T-helper 1 cell (primary cell): ENCODE results near the gene CIDEC.
"Not testable (repeated sequence)": the region's sequence is repeated elsewhere in the genome, so short reads cannot be mapped to it uniquely, and the experiment has no call there.

ENCODE experiments used
- DNase-seq, 5 donors: peaks; one replicate each; pipeline ENCODE4 v3.0.0-alpha.2; 2012 to 2020

CIDEC gene

DNA sequence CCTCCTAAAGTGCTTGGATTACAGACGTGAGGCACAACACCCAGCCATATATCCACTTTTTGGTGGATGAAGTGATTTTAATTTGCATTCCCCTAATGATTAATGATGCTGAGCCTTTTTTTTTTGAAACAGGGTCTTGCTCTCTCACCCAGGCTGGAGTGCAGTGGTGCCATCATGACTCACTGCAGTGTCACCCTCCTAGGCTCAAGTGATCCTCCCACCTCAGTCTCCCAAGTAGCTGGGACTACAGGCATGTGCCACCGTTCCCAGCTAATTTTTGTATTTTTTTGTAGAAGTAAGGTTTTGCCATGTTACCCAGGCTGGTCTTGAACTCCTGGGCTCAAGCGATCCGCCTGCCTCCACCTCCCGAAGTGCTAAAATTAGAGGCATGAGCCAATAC, 8.0 kb downstream of the CIDEC start:
- DNase-seq, result not testable (repeated sequence)

DNA sequence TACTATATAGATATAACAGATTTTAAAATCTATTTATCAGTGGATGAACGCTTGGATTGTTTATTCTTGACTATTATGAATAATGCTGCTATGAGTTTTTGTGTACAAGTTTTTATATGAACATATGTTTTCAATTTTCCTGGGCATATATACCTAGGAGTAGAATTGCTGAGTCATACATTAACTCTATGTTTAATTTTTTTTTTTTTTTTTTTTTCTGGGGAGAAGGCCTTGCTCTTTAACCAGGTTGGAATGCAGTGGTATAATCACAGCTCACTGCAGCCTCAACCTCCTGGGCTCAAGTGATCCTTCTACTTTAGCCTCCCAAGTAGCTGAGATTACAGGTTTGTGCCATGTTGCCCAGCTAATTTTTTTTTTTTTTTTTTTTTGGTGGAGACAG, 9.1 kb downstream of the CIDEC start:
- DNase-seq, result no peak

DNA sequence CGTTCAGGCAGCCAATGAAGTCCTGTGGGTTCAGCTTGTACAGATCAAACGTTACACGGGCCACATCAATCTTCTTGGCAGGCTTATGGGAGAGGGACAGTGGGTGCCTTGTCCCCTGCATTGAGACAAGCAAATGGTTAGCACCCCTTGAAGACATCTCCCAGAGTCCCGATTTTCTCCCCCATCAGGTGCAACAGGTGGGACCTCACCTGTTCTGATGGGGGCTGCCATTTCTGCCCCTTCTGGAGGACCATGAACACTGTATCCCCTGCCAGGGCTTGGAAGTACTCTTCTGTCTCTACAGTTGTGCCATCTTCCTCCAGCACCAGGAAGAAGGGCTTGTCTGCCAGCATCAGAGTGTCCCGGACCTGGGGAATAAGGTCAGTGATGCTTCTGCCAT, 10.1 kb downstream of the CIDEC start:
- DNase-seq, result no peak

- no peak for DNase-seq
Measured at GRCh38 chr3:9867106-9867505, 12.9 kb downstream of the CIDEC start.

DNA sequence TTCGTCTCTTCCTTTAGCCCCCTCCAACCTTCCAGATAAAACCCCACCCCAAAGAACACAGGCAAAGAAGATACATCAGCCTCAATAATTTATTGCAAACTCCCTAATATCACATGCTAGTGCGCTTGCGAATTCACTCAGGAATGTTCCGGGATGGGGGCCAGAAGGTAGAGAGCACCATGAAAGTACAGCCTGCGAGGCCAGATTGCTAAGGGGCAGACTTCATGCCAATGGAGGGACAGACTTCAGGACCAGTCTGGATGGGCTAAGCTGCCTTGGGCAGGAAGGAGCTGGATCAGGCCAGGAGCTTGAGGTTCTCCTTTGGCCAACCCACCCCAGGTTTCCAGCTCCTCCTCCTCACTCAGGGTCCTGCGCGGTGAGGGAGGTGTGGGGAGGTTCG, 13.4 kb downstream of the CIDEC start:
- no peak for DNase-seq

DNA sequence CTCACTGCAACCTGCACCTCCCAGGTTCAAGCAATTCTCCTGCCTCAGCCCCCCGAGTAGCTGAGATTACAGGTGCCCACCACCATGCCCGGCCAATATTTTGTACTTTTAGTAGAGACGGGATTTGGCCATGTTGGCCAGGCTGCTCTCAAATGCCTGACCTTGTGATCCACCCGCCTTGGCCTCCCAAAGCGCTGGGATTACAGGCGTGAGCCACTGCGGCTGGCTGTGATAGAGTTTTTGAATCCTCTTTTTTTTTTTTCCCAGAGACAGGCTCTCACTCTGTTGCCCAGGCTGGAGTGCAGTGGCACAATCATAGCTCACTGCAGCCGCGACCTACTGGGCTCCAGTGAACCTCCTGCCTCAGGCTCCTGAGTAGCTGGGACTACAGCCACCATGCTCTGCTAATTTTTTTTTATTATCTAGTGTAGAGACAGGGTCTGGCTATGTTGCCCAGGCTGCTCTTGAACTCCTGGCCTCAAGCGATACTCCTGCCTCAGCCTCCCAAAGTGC, 14.9 kb downstream of the CIDEC start:
- not testable (repeated sequence) for DNase-seq

- DNase-seq, result no peak
Measured at GRCh38 chr3:9864200-9864927, 15.7 kb downstream of the CIDEC start.

- no peak for DNase-seq
Measured at GRCh38 chr3:9863058-9863772, 16.8 kb downstream of the CIDEC start.

GRCh38 chr3:9862391-9863057, 17.5 kb downstream of the CIDEC start:
- peak in 1 of 5 donors; percentile 15 for DNase-seq

GRCh38 chr3:9861626-9862130, 18.4 kb downstream of the CIDEC start:
- DNase-seq, result no peak

- DNase-seq, result no peak
Measured at GRCh38 chr3:9861201-9861600, 18.9 kb downstream of the CIDEC start.

- no peak for DNase-seq
Measured at GRCh38 chr3:9859530-9860025, 20.5 kb downstream of the CIDEC start.

DNA sequence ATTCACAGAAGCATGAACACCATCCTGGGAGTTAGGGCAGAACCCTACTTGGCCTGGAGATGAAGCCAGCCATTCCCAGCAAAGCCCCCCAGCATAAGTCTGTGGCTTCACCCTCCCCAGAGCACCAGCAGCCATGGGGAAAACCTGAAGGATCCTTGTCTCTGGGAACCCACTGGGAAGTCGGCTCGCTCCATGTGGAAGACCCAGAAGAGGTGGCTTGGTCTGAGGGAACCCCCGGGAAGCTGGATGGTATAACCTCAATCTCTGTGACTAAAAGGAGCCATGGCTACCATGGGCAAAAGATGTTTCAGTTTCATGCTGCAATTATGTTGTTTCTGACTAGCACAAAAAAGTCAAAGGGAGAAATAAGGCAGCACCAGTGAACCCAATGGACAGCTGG, 24.5 kb downstream of the CIDEC start:
- no peak for DNase-seq

DNA sequence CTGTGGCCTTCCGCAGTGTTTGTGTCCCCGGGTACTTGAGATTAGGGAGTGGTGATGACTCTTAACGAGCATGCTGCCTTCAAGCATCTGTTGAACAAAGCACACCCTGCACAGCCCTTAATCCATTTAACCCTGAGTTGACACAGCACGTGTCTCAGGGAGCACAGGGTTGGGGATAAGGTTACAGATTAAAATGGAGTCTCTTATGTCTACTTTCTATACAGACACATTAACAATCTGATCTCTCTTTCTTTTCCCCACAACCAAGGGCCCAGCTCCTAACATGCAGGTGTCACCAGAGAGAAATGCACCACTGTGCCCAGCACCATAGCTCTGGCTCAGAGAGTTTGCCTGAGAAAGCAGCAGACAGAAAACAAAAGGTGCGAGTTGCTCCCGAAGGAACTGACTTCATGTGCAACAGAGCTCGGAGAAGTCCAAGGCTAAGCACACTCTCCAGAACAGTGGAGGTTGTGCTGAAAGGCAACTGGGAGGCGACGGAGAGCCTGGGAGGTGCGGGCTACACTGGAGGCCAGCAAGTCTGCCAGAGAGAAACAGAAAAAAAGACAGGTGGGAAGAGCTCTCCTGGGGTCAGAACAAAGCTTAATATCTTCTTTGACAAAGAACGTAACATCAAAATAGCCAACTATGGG, 25.6 kb downstream of the CIDEC start:
- DNase-seq, result not testable (repeated sequence)

- DNase-seq, result no peak
Measured at GRCh38 chr3:9852528-9852927, 27.5 kb downstream of the CIDEC start.

GRCh38 chr3:9851926-9852325, 28.1 kb downstream of the CIDEC start:
- not testable (repeated sequence) for DNase-seq

DNA sequence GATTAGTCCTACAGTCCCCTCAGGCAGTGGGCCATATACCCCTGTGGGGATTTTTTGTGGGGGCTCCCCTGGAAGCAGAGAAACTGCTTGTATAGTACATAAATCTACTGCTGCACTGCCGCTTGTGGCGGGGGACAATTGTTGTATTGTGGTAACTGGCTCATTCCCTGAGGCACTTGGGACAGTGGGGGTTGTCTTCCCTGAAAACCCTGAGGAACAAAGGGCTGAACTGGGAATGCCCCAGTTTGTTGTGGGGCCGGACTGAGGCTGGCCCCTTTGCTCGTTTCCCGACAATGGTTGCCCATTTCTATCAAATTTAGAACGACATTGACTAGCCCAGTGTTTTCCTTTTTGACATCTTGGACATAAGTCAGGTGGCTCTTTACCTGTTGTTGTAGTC, 28.7 kb downstream of the CIDEC start:
- DNase-seq, result not testable (repeated sequence)

- peak in 1 of 5 donors; percentile 24 for DNase-seq
Measured at GRCh38 chr3:9848860-9849259, 31.2 kb downstream of the CIDEC start.

GRCh38 chr3:9847870-9848269, 32.2 kb downstream of the CIDEC start:
- not testable (repeated sequence) for DNase-seq

DNA sequence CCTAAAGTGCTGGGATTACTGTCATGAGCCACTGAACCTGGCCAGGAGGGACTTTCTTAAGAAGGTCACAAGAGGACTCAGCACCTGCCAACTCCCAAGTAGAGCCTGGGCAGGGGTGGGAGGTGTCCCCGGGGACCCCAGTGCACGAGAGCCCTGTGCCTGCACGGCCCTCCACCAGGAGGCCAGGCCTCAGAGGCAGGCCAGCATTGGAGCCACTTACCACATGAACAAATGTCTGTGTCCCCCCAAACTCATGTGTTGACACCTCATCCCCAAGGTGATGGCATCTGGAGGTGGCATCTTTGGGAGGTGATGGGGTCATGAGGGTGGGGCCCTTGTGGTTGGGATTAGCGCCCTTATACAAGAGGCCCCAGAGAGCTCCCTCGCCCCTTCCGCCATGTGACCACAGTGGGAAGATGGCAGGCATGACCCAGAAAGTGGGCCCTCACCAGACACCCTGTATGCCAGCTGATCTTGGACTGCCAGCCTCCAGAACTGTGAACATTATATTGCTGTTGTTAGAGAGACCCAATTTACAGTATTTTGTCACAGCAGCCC, 33.0 kb downstream of the CIDEC start:
- DNase-seq, result no peak

GRCh38 chr3:9846231-9846630, 33.8 kb downstream of the CIDEC start:
- no peak for DNase-seq

DNA sequence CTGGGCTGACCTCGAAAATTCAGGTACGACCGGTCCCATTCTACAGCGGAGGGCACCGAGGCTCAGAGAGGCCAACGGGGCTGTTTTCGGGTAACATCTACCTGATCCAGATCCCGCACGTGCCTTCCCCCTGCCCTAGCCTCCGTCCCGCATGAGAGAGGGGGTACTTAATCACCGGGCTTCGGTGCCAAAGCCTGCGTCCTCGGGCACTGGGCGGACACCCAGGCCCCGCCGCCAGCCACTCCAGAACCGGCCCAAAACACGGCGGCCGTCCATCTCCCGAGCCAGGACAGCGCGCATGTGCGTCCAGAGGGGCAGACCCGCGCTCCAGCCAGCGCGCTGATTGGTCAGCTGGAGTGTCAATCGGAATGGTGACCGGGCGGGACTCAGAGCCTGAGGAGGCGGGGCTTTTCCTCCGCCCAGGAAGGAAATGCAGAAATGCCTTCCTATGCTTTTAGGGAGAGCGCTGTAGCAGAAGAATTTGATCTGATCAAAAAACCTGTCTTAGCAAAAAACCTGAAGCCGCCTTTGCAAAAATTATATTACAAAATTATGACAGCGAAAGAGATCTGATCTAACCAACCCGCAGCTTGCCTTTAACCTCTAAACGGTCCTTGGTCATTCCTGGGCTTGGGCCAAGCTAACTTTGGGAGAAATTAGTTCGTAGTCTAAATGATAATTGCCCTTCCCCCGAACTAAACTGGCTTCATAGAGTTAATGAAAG, 36.2 kb downstream of the CIDEC start, which contains the start of gene RPUSD3:
RPUSD3 (minus strand) TSS at position 294 of the 724 bp plus-strand sequence; CDS start at position 276, 18 bp downstream.
- DNase-seq, result peak; percentile 91 to 95 (median 92)
